GM12878 (cell line): ENCODE results near the gene TPT1. TPM values are rescaled to one million over a fixed set of nuclear protein-coding genes. Genes with fewer than 3 reads are reported as not detected.
A peak's percentile ranks its signal among the peaks of the same experiment; 100 is the strongest.

Experiments
- BMI1 ChIP-seq: fragments of 450-650 bp; IDR thresholded peaks from 2 replicates; pipeline ENCODE4 v1.6.1; 2016; ENCODE audit warnings: mild to moderate bottlenecking, moderate library complexity, borderline replicate concordance
- CHD1 ChIP-seq: IDR thresholded peaks from 2 replicates; pipeline ENCODE4 v1.6.1; 2012; ENCODE audit warnings: low read depth, low read length, improper control_type of control experiment
- CHD4 ChIP-seq: fragments of 200-600 bp; sonication (generic); IDR thresholded peaks from 2 replicates; pipeline ENCODE4 v1.6.1; 2016; ENCODE audit warnings: mild to moderate bottlenecking
- DPF2 ChIP-seq: fragments of 450-650 bp; IDR thresholded peaks from 2 replicates; pipeline ENCODE4 v1.6.1; 2017; ENCODE audit warnings: mild to moderate bottlenecking
- EED ChIP-seq: sonication (generic); IDR thresholded peaks from 2 replicates; pipeline ENCODE4 v1.6.1; 2016; ENCODE audit warnings: antibody characterized with exemption, low read depth
- IKZF2 ChIP-seq, 2 experiments: fragments of 450-650 bp; IDR thresholded peaks; 2 replicates each; pipeline ENCODE4 v1.6.1; 2017; ENCODE audit warnings: mild to moderate bottlenecking in 2 of 2, moderate library complexity in 2 of 2
- IRF3 ChIP-seq: fragments of 450-650 bp; IDR thresholded peaks from 2 replicates; pipeline ENCODE4 v1.6.1; 2014; ENCODE audit warnings: mild to moderate bottlenecking
- LARP7 ChIP-seq: fragments of 450-650 bp; IDR thresholded peaks from 2 replicates; pipeline ENCODE4 v1.6.1; 2017; ENCODE audit warnings: mild to moderate bottlenecking
- MTA2 ChIP-seq: fragments of 450-650 bp; IDR thresholded peaks from 2 replicates; pipeline ENCODE4 v1.6.1; 2016; ENCODE audit warnings: low read depth, mild to moderate bottlenecking, moderate library complexity
- NR2C1 ChIP-seq: fragments of 450-650 bp; IDR thresholded peaks from 2 replicates; pipeline ENCODE4 v1.6.1; 2017; ENCODE audit warnings: antibody characterized with exemption, mild to moderate bottlenecking, moderate library complexity
- NRF1 ChIP-seq: conservative IDR thresholded peaks from 2 replicates; pipeline ENCODE4 v1.6.1; 2011; ENCODE audit warnings: mild to moderate bottlenecking, low read depth, low read length, improper control_type of control experiment
- PBX3 ChIP-seq: IDR thresholded peaks from 2 replicates; pipeline ENCODE4 v1.6.1; 2011; ENCODE audit warnings: mild to moderate bottlenecking, low read depth, low read length, moderate library complexity; ENCODE audit not compliant: insufficient replicate concordance
- POLR2AphosphoS5 ChIP-seq: IDR thresholded peaks from 2 replicates; pipeline ENCODE4 v1.6.1; 2011; ENCODE audit warnings: mild to moderate bottlenecking, low read length, inconsistent platforms
- PRDM15 ChIP-seq: fragments of 450-650 bp; formaldehyde crosslinking; IDR thresholded peaks from 2 replicates; pipeline ENCODE4 v1.4.0; 2020; ENCODE audit warnings: mild to moderate bottlenecking, moderate library complexity
- RBBP5 ChIP-seq: fragments of 200-600 bp; sonication (generic); conservative IDR thresholded peaks from 2 replicates; pipeline ENCODE4 v1.6.1; 2016
- REST ChIP-seq: IDR thresholded peaks from 2 replicates; pipeline ENCODE4 v1.6.1; 2012; ENCODE audit warnings: mild to moderate bottlenecking, low read depth, low read length
- SMAD5 ChIP-seq: IDR thresholded peaks from 2 replicates; pipeline ENCODE4 v1.6.1; 2016; ENCODE audit warnings: antibody characterized with exemption, low read depth
- SREBF2 ChIP-seq: IDR thresholded peaks from 2 replicates; pipeline ENCODE4 v1.6.1; 2012; ENCODE audit warnings: mild to moderate bottlenecking, low read length
- SUZ12 ChIP-seq: fragments of 200-600 bp; sonication (generic); IDR thresholded peaks from one replicate; pipeline ENCODE4 v1.6.1; 2018; ENCODE audit warnings: antibody characterized with exemption, mild to moderate bottlenecking; ENCODE audit not compliant: unreplicated experiment
- TAF1 ChIP-seq: IDR thresholded peaks from 2 replicates; pipeline ENCODE4 v1.6.1; 2011; ENCODE audit warnings: mild to moderate bottlenecking, low read depth, low read length, borderline replicate concordance
- ZNF622 ChIP-seq: fragments of 450-650 bp; IDR thresholded peaks from 2 replicates; pipeline ENCODE4 v1.6.1; 2017; ENCODE audit warnings: mild to moderate bottlenecking, inconsistent platforms
- polyA plus RNA-seq, 11 experiments: library from polyadenylated mRNA; depleted of rRNA in 4 of 11; unstranded in 6 of 11; stranded (reverse) in 5 of 11; fragments of >200 nt; fragmentation: Nextera tagmentation in 4 of 11; fragmentation: Illumina TruSeq in 1 of 11; extraction: Ambion mirVana in 4 of 11; extraction: Trizol in 1 of 11; gene quantifications; 1 replicate in 1 of 11; 2 replicates in 10 of 11; pipeline versions ENCODE4 v1.2.1 to v1.2.3, GENCODE V29; 2011 to 2016; ENCODE audit warnings: inconsistent platforms in 2 of 11, missing spikeins in 2 of 11, low read depth in 1 of 11
- total RNA-seq, 4 experiments: library from RNA; depleted of rRNA in 3 of 4; stranded (reverse); fragments of >200 nt in 3 of 4; fragmentation: Illumina TruSeq in 1 of 4; extraction: Trizol in 1 of 4; gene quantifications; 2 replicates each; pipeline versions ENCODE4 v1.2.1 to v1.2.3, GENCODE V29; 2013 to 2021

Gene TPT1
- total and polyA plus RNA-seq, 10 of the 15 experiments (the other 5 are each of a cell fraction or from before 2014, with no cell fraction given), result 1,038 to 5,925 (median 2,336) TPM

GRCh38 chr13:45341034-45341798 lies at the start of gene TPT1 (continued):
- no peak for TF ChIP-seq IRF3
- peak; percentile 50 for TF ChIP-seq EED
- no peak; the same call in 1 of the 2 replicates for TF ChIP-seq SREBF2
- no peak for TF ChIP-seq ZNF622
- TF ChIP-seq PRDM15 (CRISPR knock-in tag), result no peak
- TF ChIP-seq IKZF2 (IDR thresholded peaks at IDR 0.05), result peak; percentile 44 to 47; a peak in 3 of 4 replicates
- TF ChIP-seq NR2C1, result peak; percentile 64; the same call in 1 of the 2 replicates
- 0 out of 2 replicates have a peak, but pooled peaks have one; percentile 13 for TF ChIP-seq DPF2
- no peak for TF ChIP-seq PBX3
- TF ChIP-seq LARP7, result no peak
- no peak for TF ChIP-seq MTA2
- no peak for TF ChIP-seq RBBP5
- peak; percentile 94 for TF ChIP-seq SMAD5
- no peak for TF ChIP-seq REST
- TF ChIP-seq TAF1, result peak; percentile 85
- TF ChIP-seq POLR2AphosphoS5, result peak; percentile 98
- TF ChIP-seq SUZ12, result no peak
- no peak for TF ChIP-seq CHD4
- TF ChIP-seq NRF1, result 0 out of 2 replicates have a peak, but pooled peaks have one; percentile 2
- TF ChIP-seq BMI1, result no peak
- TF ChIP-seq CHD1, result 0 out of 2 replicates have a peak, but pooled peaks have one; percentile 31
